ENCODE data around the gene CCDC80. TPM values are rescaled to one million over a fixed set of nuclear protein-coding genes. Genes with fewer than 3 reads are reported as not detected.

Gene CCDC80, protein sequence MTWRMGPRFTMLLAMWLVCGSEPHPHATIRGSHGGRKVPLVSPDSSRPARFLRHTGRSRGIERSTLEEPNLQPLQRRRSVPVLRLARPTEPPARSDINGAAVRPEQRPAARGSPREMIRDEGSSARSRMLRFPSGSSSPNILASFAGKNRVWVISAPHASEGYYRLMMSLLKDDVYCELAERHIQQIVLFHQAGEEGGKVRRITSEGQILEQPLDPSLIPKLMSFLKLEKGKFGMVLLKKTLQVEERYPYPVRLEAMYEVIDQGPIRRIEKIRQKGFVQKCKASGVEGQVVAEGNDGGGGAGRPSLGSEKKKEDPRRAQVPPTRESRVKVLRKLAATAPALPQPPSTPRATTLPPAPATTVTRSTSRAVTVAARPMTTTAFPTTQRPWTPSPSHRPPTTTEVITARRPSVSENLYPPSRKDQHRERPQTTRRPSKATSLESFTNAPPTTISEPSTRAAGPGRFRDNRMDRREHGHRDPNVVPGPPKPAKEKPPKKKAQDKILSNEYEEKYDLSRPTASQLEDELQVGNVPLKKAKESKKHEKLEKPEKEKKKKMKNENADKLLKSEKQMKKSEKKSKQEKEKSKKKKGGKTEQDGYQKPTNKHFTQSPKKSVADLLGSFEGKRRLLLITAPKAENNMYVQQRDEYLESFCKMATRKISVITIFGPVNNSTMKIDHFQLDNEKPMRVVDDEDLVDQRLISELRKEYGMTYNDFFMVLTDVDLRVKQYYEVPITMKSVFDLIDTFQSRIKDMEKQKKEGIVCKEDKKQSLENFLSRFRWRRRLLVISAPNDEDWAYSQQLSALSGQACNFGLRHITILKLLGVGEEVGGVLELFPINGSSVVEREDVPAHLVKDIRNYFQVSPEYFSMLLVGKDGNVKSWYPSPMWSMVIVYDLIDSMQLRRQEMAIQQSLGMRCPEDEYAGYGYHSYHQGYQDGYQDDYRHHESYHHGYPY
- total RNA-seq (not detected), polyA plus RNA-seq (0.02 TPM)

DNA sequence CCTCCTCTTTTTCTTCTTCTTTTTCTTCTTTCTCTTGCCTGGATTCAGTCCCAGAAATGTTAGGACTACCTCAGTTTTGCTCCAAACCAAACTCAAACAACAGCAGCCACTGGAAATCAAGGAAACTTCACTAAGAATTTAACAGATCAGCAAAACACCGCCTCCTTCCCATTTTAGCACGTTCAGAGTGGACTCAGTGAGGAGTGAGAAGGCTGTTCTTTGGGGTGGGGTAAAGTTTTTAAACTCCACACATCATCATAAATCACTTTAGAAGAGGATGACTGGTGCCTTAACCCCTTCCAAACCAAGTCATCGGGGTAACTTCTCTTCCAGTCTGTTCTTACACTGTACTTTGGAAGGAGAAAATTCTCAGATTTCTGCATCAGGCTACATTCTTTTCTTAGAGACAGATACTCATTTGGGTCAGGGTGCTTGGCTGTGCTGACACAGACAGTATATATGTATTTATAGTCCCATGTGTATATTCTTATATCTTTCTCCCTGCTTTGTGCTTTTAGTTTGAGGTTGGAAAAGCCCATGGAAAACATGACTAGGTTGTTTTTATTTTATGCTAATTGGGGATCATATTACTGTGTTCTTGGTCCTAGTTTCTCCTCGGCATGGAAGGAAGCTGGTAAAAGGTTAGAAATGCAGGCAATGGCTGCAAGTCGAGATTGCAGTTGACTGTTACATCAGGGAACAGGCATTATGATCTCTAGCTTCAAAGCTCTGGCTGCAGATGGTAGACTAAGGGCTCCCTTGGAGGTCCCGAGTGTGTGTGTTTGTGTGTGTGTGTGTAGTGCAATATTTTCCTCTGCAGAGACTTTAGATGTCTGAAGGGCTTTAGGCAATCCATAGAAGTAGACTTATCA, at the start of gene CCDC80:
Gene CCDC80, minus strand, starts transcription at position 214 of the 872 bp plus-strand sequence. CDS start 1,238 bp downstream, outside the sequence.
- peaks cover 10% of the 10 kb centered on the region for H3K4me1 ChIP-seq (ENCODE audit: insufficient read depth, low read length)
- H3K27ac Mint-ChIP-seq = no peak within 1 kb of the TSS
- H3K9me3 ChIP-seq (ENCODE audit: low read length) = no peaks in the 10 kb centered on the region
- ChIA-PET CTCF (interaction anchor here (0.9 to 4.4 kb wide), 12 partner anchors 11 to 648 kb away, joined by 3 to 51 read pairs (median 10); partner anchors contain the start of genes CD200R1 and GTPBP8), POLR2A (no interaction called here)
- H3K36me3 Mint-ChIP-seq = no peaks in the 10 kb centered on the region
- no peaks in the 10 kb centered on the region for H3K9me3 Mint-ChIP-seq
- H3K27me3 ChIP-seq (ENCODE audit: insufficient read depth, low read length, poor library complexity, severe bottlenecking) = no peaks in the 10 kb centered on the region
- H3K27ac ChIP-seq (ENCODE audit: low read depth, low read length) = no peak within 1 kb of the TSS
- H3K4me1 Mint-ChIP-seq = peaks cover 18 to 24% (median 23%) of the 10 kb centered on the region in 3 donors
- H3K4me3 Mint-ChIP-seq = no peak within 1 kb of the TSS
- DNase-seq = no peak
- H3K27me3 Mint-ChIP-seq = no peaks in the 10 kb centered on the region
- no peak within 1 kb of the TSS for H3K4me3 ChIP-seq (ENCODE audit: low read length)
- no peaks in the 10 kb centered on the region for H3K36me3 ChIP-seq (ENCODE audit: insufficient read depth, low read length)

GRCh38 chr3:112689989-112690388, 49.0 kb upstream of the CCDC80 start:
- Histone ChIP-seq H3K27ac (ENCODE audit: low read depth, low read length) (no peak overlapping the region), H3K27me3 (ENCODE audit: insufficient read depth, low read length, poor library complexity, severe bottlenecking) (no peaks in the 10 kb centered on the region), H3K9me3 (ENCODE audit: low read length) (no peaks in the 10 kb centered on the region), H3K36me3 (ENCODE audit: insufficient read depth, low read length) (no peaks in the 10 kb centered on the region), H3K4me3 (ENCODE audit: low read length) (no peak overlapping the region), H3K4me1 (ENCODE audit: insufficient read depth, low read length) (no peaks in the 10 kb centered on the region)
- POLR2A ChIA-PET = no interaction called here
- Mint-ChIP-seq H3K9me3 (peaks cover 0 to 2% (median 0%) of the 10 kb centered on the region in 5 donors), H3K4me1 (peaks cover 14 to 19% (median 17%) of the 10 kb centered on the region in 3 donors), H3K4me3 (peak overlapping the region in 2 of 7 donors; percentile 21 to 65), H3K27me3 (peaks cover 0 to 7% of the 10 kb centered on the region in 2 donors), H3K36me3 (peaks cover 0 to 10% (median 0%) of the 10 kb centered on the region in 3 donors), H3K27ac (peak overlapping the region in 2 of 8 donors; percentile 24 to 26)
- CTCF ChIA-PET = interaction anchor here (1.0 to 1.2 kb wide), 2 partner anchors 13 to 291 kb away, joined by 3 read pairs; no protein-coding TSS in a partner anchor
- DNase-seq = no peak

GRCh38 chr3:112689385-112689784, 48.4 kb upstream of the CCDC80 start:
- Mint-ChIP-seq H3K27ac (peak overlapping the region in 4 of 8 donors; percentile 22 to 32 (median 30)), H3K36me3 (peaks cover 0 to 10% (median 0%) of the 10 kb centered on the region in 3 donors), H3K9me3 (peaks cover 0 to 2% (median 0%) of the 10 kb centered on the region in 5 donors), H3K4me3 (peak overlapping the region in 2 of 7 donors; percentile 16 to 33), H3K4me1 (peaks cover 14 to 19% (median 17%) of the 10 kb centered on the region in 3 donors), H3K27me3 (peaks cover 0 to 7% of the 10 kb centered on the region in 2 donors)
- H3K27ac ChIP-seq (ENCODE audit: low read depth, low read length) = no peak overlapping the region
- H3K27me3 ChIP-seq (ENCODE audit: insufficient read depth, low read length, poor library complexity, severe bottlenecking) = no peaks in the 10 kb centered on the region
- no peak for DNase-seq
- POLR2A ChIA-PET = no interaction called here
- H3K36me3 ChIP-seq (ENCODE audit: insufficient read depth, low read length) = no peaks in the 10 kb centered on the region
- H3K4me1 ChIP-seq (ENCODE audit: insufficient read depth, low read length) = no peaks in the 10 kb centered on the region
- no peaks in the 10 kb centered on the region for H3K9me3 ChIP-seq (ENCODE audit: low read length)
- no peak overlapping the region for H3K4me3 ChIP-seq (ENCODE audit: low read length)
- CTCF ChIA-PET = interaction anchor here (1.0 to 1.2 kb wide), 2 partner anchors 13 to 291 kb away, joined by 3 read pairs; no protein-coding TSS in a partner anchor

DNA sequence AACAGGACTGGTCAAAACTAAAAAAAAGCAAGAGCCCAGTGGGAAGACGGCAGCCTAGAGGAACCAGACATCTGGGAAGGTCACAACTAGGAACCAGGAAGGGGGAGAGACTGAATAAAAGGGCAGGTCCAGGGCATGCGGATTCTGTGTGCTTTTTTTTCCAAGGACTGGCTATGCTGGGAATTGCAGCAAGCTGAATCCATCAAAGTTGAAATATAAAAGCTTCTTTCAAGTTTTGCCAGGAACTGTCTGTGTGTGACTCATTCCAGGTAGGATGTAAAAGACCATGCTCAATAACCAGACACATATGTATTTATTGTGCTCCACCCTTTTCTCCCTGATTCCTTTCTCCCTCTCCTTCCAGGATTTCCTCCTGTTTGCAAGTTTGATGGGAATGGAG, 47.9 kb upstream of the CCDC80 start:
- peaks cover 0 to 10% (median 0%) of the 10 kb centered on the region in 3 donors for H3K36me3 Mint-ChIP-seq
- Histone ChIP-seq H3K36me3 (ENCODE audit: insufficient read depth, low read length) (no peaks in the 10 kb centered on the region), H3K27ac (ENCODE audit: low read depth, low read length) (no peak overlapping the region), H3K4me3 (ENCODE audit: low read length) (no peak overlapping the region), H3K9me3 (ENCODE audit: low read length) (no peaks in the 10 kb centered on the region), H3K27me3 (ENCODE audit: insufficient read depth, low read length, poor library complexity, severe bottlenecking) (no peaks in the 10 kb centered on the region), H3K4me1 (ENCODE audit: insufficient read depth, low read length) (no peaks in the 10 kb centered on the region)
- peak overlapping the region in 1 of 7 donors; percentile 11 for H3K4me3 Mint-ChIP-seq
- peak overlapping the region in 1 of 8 donors; percentile 64 for H3K27ac Mint-ChIP-seq
- peaks cover 14 to 19% (median 17%) of the 10 kb centered on the region in 3 donors for H3K4me1 Mint-ChIP-seq
- H3K9me3 Mint-ChIP-seq = peaks cover 0 to 2% (median 0%) of the 10 kb centered on the region in 5 donors
- ChIA-PET CTCF (interaction anchor here (1.2 kb wide), 1 partner anchor 12 kb away, joined by 3 read pairs; no protein-coding TSS in a partner anchor), POLR2A (no interaction called here)
- peaks cover 0 to 7% of the 10 kb centered on the region in 2 donors for H3K27me3 Mint-ChIP-seq
- DNase-seq = no peak

DNA sequence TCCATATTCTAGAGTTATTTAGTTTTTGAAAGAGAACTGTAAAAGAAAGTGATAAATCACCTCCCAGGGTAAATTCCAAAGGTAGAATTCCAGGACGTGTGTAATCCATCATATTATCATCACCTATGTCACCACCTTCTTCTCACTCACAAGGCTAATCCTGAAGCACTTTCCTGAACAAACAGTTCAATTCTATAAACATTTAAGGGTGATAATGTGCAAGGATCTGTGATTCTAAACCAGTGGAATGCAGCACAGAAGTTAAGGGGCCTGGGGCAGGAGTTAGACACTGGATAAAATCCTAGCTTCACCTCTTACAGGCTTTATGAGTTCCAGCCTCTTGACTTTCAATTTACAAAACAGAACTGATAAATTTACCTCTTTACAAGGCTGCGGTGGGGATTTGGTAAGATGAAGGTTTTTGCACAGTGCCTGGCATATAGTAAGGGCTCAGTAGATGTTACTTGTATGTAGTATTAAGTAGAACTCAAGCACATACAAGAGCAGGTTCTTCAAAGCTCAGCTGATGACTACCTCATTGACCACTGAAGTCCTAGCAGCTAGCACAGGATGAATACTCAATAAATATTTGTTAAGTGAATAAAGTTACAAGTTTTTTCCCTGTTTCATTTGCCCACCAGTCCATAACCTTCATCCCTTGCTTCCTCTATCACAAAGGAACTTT, 47.3 kb upstream of the CCDC80 start:
- no peaks in the 10 kb centered on the region for H3K4me1 ChIP-seq (ENCODE audit: insufficient read depth, low read length)
- peaks cover 14 to 19% (median 17%) of the 10 kb centered on the region in 3 donors for H3K4me1 Mint-ChIP-seq
- ChIA-PET POLR2A (no interaction called here), CTCF (no interaction called here)
- H3K27me3 Mint-ChIP-seq = peaks cover 0 to 7% of the 10 kb centered on the region in 2 donors
- no peak overlapping the region for H3K4me3 ChIP-seq (ENCODE audit: low read length)
- H3K27ac Mint-ChIP-seq = peak overlapping the region in 1 of 8 donors; percentile 64
- peaks cover 0 to 2% (median 0%) of the 10 kb centered on the region in 5 donors for H3K9me3 Mint-ChIP-seq
- peak overlapping the region in 1 of 7 donors; percentile 11 for H3K4me3 Mint-ChIP-seq
- no peaks in the 10 kb centered on the region for H3K36me3 ChIP-seq (ENCODE audit: insufficient read depth, low read length)
- H3K36me3 Mint-ChIP-seq = peaks cover 0 to 10% (median 0%) of the 10 kb centered on the region in 3 donors
- no peak for DNase-seq
- no peak overlapping the region for H3K27ac ChIP-seq (ENCODE audit: low read depth, low read length)
- no peaks in the 10 kb centered on the region for H3K9me3 ChIP-seq (ENCODE audit: low read length)
- no peaks in the 10 kb centered on the region for H3K27me3 ChIP-seq (ENCODE audit: insufficient read depth, low read length, poor library complexity, severe bottlenecking)

DNA sequence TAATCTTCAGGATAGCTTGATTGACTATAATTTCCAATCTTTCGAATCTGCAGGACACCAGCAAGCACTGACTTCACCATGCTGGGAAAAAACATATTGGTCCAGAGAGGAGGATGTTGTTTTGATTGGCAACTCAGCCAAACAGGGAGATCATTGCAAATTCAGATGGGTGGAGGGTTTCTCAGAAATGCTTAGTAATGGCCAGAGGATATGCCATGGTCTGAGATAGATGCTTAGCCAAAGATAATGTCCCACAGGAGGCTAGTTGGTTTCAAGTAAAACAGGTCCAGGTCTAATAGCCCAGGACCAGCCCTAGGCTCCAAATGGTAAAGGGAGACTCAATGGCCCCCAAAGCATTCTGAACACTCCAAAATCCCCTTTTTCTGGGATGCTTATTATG, 46.7 kb upstream of the CCDC80 start:
- H3K27ac Mint-ChIP-seq = no peak overlapping the region
- no peak for DNase-seq
- no peaks in the 10 kb centered on the region for H3K36me3 ChIP-seq (ENCODE audit: insufficient read depth, low read length)
- H3K9me3 ChIP-seq (ENCODE audit: low read length) = no peaks in the 10 kb centered on the region
- H3K27ac ChIP-seq (ENCODE audit: low read depth, low read length) = no peak overlapping the region
- H3K9me3 Mint-ChIP-seq = peaks cover 0 to 2% (median 0%) of the 10 kb centered on the region in 5 donors
- no peaks in the 10 kb centered on the region for H3K4me1 ChIP-seq (ENCODE audit: insufficient read depth, low read length)
- H3K4me3 Mint-ChIP-seq = no peak overlapping the region
- CTCF ChIA-PET = no interaction called here
- H3K4me1 Mint-ChIP-seq = peaks cover 14 to 19% (median 17%) of the 10 kb centered on the region in 3 donors
- H3K4me3 ChIP-seq (ENCODE audit: low read length) = no peak overlapping the region
- peaks cover 0 to 10% (median 0%) of the 10 kb centered on the region in 3 donors for H3K36me3 Mint-ChIP-seq
- POLR2A ChIA-PET = no interaction called here
- H3K27me3 ChIP-seq (ENCODE audit: insufficient read depth, low read length, poor library complexity, severe bottlenecking) = no peaks in the 10 kb centered on the region
- peaks cover 0 to 7% of the 10 kb centered on the region in 2 donors for H3K27me3 Mint-ChIP-seq

- peaks cover 0 to 7% of the 10 kb centered on the region in 2 donors for H3K27me3 Mint-ChIP-seq
- POLR2A ChIA-PET = no interaction called here
Observed at GRCh38 chr3:112687211-112687610, 46.3 kb upstream of the CCDC80 start.

More at GRCh38 chr3:112687211-112687610, 46.3 kb upstream of the CCDC80 start:
- peaks cover 14 to 19% (median 17%) of the 10 kb centered on the region in 3 donors for H3K4me1 Mint-ChIP-seq
- no peak overlapping the region for H3K4me3 Mint-ChIP-seq
- peaks cover 0 to 2% (median 0%) of the 10 kb centered on the region in 5 donors for H3K9me3 Mint-ChIP-seq
- H3K4me3 ChIP-seq (ENCODE audit: low read length) = no peak overlapping the region
- no peaks in the 10 kb centered on the region for H3K27me3 ChIP-seq (ENCODE audit: insufficient read depth, low read length, poor library complexity, severe bottlenecking)
- no peak overlapping the region for H3K27ac ChIP-seq (ENCODE audit: low read depth, low read length)
- H3K4me1 ChIP-seq (ENCODE audit: insufficient read depth, low read length) = no peaks in the 10 kb centered on the region
- H3K36me3 Mint-ChIP-seq = peaks cover 0 to 10% (median 0%) of the 10 kb centered on the region in 3 donors
- H3K36me3 ChIP-seq (ENCODE audit: insufficient read depth, low read length) = no peaks in the 10 kb centered on the region
- CTCF ChIA-PET = no interaction called here
- no peaks in the 10 kb centered on the region for H3K9me3 ChIP-seq (ENCODE audit: low read length)
- H3K27ac Mint-ChIP-seq = no peak overlapping the region
- DNase-seq = no peak
